DMS79 (cell line): Measurements from ENCODE around the gene NCBP3.
A peak's percentile ranks its signal among the peaks of the same experiment; 100 is the strongest.
"Not testable (repeated sequence)": the region's sequence is repeated elsewhere in the genome, so short reads cannot be mapped to it uniquely, and the experiment has no call there.

Experiments
- DNase-seq: peaks from one replicate; lab custom pipeline; 2025; lab: John Stamatoyannopoulos, UW

The NCBP3 gene

DNA sequence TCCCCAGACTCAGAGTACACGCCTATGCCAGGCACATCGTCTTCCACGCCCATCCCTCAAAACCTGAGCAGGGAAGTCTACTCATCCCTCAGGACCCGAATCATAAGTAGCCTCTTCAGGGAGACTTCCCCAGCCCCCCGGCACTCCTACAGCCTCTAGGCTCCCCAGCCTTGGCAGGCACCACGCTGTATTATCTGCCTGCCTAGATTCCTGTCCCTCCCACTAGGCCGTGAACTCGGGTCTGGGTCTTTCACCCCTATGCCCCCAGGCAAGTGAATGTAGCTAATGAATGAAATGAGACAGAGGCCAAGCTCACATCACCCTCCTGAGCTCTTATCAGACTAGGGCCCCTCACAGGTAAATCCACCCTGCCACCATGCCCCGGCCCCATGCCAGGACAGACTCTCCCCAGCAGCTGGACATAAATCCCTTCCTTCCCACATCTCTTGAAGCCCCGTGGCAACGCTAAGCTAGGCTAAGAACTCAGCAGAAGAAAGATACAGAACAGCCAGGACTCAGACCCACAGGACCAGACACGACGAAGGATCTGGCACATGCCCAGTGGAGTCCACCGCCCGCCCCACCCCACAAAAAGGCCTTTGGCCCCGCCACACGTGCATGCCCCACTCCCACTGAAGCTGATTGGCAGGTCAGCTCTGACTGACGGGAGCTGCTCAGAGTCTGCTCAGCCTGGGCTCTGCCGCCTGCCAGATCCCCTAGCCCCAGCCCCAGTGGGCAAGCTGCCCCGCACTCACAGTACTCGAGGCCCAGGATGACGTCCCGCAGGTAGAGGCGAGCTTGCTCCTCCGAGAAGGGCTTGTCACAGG is 33.8 kb upstream of the NCBP3 start:
- DNase-seq = no peak

DNA sequence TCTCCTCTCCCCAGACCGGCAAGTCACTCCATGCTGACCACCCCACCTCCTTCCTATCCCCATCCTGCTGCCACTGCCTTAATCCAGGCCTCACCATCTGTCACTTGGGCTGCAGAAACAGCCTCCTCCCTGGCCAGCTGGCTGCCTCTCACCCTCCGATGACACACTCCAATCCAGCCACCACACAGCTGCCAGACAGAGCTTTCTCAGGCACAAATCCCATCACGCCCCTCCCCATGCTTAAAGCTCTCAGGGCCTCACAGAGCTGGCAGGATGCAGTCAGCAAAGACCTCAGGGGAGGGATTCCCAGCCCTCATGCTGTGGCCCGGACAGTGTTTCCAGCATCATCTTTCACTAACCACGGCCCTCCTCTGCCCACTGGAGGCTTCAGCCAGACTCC is 33.1 kb upstream of the NCBP3 start:
- DNase-seq = peak; percentile 45

DNA sequence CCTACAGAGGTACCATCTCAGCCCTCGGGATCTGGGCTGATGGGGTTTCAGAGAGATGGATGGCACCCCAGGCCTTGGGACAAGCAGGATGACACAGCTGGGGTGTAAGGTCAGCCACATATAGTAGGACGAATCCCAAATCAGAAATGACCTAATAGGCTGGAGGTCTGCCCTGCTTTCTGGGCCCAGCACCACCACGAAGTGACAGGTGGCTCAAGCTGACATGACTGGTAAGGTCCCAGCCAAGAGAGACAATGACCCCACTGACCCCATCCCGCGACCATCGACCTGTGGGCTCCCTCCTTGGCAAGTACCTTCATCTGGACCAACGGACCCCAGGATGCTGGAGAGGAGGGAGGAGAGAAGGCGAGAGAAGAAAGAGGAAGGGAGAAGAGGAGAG is 31.2 kb upstream of the NCBP3 start:
- DNase-seq = no peak

DNA sequence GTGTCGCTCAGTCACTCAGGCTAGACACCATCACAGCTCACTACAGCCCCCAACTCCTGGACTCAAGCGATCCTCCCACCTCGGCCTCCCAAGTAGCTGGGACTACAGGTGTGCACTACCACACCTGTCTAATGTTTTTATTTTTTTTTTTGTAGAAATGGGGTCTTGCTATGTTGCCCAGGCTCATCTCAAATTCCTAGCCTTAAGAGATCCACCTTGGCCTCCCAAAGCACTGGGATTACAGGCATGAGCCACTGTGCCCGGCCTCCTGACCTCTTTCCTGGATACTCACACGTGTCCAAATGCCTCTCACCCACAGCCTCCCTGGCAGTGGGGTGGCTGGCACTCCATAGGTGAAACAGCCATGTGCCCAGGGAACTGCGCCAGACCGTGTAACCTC is 29.3 kb upstream of the NCBP3 start:
- no peak for DNase-seq

DNA sequence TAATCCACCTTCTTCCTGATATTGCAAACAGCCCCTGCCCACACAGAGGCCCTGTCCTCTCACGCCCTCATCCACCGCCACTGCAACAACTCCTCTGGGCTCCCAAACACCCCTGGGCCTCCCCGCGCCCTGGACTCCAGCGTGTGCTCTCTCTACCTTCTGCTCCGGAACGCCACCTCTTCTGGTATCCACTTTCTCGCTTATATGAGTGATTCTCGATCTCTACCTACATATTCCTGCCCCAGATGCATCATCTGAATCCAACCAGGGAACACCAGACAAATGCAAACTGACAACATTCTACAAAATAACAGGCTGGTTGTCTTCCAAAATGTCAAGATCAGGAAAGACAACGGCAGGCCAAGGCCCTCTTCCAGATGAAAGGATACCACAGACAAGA is 27.8 kb upstream of the NCBP3 start:
- DNase-seq = no peak

DNA sequence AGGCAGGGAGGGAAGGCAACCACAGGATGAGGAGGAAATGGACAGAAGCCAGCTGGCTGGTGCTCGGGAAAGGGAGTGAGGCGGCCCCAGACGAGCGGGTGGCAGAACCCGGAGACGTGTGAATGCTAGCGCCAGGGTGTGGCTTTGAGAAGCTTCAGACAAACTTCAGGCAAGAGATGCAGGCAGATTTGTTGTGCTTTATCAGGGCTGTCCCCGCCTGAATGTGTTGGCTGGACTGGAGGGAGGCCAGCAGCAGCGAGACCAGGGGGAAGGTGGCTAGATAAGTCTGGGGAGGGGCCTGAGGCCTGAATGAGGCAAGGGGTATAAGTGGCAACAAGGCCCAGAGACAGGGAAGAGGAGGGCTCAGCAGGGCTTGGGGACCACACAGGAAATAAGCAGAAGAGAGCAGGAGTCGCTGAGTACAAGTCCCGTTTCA is 24.8 kb upstream of the NCBP3 start:
- DNase-seq = no peak

DNA sequence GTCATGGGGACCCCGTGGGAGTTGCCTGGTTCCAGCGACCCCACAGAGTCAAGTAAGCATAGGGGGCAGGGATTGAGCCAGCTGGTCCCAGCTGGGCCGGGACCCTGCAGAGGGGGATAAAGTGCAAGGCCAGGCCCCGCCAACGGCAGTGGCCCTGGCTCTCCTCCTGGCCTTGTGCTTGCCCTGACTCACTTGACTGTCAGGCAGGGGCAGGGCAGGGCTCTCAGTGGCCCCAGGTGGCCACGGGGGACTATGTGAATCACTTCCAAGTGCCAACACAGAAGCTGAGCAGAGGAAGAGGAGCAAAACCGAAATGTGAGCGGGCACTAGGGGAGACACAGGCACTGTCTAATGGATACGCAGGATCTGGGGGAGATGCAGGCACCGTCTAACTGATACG is 21.6 kb upstream of the NCBP3 start:
- no peak for DNase-seq

DNA sequence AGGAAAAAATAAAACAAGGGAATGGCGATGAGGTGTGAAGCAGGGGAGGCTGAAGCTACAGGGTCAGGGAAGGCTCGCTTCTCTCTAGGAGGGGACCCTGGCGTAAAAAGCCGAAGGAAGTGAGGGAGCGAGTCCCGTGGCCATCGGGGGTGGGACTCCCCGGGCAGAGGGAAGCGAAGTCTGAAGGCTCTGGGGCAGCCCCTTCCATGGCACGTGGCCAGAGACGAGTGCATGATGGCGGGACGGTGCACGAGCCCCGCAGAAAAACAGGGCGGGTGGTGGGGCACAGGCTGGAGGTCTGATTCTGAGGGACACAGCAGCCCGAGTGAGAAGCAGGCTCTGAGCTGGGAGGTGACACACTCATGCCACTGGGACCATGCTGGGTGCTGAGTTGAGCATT is 21.1 kb upstream of the NCBP3 start:
- DNase-seq = no peak

DNA sequence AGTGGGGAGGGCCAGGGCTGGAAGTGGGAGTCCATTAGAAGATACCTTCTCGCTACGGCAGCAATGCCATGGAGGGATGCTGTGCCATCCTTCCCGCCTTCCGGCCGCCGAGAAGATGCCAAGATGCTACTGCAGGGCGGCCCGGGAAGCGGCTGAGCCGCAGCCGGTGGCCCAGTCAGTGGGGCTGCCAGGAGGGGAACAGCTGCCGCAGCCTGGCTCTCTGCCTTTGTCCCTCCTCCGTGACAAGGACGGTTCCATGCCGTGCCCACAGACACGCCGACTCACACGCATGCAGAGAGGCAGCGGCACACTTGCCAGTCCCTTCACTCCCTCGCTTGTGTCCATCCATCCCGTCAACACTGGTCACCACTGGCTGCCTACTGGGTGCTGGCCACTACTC is 20.2 kb upstream of the NCBP3 start:
- no peak for DNase-seq

DNA sequence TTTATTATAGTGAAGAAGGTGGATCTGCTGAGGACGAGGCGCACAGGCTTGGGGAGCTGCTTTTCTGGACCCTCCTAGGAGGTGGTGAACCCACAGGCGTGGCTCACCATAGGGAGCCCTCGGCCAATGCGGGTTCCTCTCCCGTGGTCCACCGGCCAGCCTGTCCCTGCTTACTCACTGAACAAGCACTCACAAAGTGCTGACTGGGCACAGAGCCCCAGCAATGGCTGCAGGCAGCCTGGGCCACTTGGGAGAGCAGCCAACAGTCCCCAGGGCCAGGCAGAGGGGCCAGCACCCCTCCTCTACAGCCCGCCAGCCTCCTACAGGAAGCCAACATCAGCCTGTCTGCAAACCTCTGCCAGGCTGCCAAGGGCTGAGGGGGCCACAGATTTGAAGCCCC is 19.1 kb upstream of the NCBP3 start:
- no peak for DNase-seq

DNA sequence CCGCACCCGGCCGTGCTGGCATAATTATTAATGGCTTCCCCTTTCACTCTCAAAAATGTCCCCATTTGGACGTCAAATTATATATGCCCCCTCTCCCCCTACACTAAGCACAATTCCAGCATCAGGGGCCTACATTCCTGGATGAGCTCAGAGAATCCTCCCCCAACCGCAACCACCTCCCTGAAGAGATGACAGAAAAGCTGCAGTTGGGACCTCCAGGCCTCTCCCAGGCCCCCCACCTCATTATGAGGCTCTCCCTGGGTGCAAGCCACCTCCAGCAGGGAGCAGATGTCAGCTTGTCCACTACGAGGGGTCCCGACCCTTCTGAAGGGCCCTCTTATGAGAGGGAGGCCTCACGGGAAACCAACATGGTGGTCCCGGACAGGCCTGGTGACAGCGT is 18.5 kb upstream of the NCBP3 start:
- no peak for DNase-seq

DNA sequence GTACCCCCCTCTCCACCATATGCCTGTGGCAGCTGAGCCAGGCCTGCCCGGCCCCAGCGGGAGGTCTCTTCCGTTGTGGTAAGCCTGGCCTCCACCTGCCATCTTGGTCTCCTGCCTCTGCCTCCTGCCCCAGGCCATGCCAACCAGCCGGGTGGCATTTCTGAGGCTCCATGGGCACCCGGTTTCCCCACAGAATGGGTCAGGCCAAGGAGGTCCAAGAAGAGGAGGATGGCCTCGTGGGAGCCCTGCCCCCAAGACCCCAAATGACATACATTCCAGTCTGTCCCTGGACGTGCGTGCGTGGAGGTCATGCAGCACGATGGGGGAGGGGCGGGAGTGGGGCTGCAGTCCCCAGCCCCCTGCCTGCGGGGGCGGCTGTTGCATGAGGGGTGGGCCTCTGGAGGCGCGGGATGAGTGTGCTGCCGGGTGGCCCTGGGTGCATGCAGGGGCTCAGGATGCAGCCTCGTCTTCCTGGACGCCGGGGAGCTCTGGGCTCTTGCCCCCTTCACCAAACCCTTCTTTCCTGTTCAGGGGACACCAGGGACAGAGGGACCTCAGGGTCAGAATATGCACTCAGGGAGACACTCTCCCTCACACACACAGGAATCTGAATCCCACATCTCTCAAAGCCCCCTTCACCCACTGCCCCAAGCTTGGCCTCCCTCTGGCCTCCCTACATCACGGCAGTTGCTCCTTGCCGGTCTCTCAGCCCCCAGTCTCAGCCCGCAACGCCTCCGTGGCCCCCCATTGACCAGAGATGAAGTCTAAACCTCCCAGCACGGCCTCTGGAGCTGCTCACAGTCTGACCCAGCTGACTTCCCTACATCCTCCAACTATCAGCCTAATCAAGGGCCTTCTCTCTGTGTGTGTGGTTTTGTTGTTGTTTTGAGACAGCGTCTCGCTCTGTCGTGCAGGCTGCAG is 16.0 kb upstream of the NCBP3 start:
- no peak for DNase-seq

DNA sequence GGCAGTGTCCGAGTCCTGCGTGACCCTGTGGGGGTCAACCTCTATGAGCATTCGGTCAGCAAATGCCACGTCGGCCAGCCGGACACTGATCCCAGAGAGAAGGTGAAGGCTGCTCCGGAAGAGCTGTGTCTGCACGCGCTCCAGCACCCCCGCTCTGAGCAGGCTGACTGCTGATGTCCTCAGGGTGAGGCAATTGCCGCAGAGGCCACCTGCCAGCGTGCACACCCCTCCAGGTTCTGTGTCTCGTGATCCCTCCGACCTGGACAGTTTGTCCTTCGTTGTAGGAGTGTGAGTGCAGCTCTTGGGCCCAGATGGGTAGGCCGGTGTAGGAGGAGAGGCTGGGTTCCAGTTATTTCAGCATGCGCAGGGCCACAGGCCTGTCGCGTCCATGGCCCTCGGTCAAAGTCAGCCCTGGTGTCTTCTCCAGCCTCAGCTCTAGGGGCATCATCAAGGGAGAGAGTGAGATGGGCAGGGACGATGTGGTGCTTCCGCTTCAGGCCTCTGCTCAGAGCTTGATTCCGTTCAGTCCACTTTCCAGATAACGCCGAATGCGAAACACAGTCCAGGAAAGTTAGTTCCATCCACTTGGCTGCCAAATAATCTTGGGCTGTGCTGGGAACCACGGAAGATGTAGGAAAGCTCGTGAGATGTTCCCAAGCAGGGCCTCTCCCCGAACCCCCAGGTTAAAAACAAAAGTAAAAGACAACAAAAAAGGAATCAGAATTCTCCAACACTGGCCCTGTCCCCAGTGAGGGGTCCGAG is 15.1 kb upstream of the NCBP3 start:
- DNase-seq = no peak

DNA sequence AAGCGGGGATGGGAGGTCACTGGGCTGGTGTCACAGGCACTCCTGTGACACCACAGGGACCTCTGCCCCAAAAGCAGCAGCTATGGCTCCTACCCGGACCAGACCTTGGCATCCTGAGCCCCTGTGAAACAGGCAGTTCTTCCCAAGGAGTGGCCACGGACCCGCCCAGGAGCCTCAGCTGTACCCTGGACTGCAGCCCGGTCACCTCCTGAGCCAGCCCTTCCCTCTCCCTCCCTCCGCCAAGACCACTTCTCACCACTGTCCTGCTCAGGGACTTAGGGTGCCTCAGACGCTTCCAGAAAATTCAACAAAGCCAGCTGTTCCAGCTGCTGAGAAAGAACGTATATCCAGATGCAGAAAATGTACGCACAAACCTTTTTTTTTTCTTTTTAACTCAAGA is 13.9 kb upstream of the NCBP3 start:
- no peak for DNase-seq

DNA sequence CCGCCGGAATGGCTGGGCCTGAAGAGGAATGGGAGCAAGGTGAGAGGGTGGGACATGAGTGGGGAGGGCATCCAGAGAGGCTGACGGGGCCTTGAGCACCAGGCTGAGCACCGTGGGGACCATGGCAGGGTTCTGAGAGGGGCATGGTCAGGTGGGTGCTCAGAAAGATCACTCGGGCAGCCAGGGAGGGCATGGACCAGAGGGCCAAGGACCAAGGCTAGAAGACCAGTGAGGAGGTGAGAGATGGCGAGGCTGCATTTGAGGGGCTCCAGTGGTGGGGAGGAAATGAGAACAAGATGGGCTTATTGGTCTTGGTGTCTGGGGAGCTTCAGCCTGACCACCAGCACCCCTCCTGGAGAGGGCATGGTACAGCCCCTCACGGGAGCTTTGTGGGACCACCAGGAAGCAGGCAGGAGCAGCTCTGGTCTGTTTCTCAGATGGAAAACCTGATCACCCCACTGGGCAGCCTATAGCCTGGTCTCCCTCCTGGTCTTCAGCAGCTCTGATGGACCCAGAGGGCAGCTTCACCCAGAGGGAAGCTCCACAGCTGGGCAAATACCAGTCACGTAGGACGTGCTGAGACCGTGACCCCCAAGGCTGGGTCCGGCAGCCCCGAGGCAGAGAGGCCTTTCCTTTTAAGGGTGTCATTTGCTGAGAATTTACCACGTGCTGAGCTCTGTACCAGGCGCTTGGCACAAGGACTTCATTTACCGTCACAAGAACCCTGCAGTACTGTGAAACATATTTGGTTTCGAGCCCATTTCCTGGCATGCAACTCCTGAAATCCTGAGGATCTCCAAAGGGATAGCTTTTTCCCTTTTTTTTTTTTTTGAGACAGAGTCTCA is 11.4 kb upstream of the NCBP3 start:
- no peak for DNase-seq

DNA sequence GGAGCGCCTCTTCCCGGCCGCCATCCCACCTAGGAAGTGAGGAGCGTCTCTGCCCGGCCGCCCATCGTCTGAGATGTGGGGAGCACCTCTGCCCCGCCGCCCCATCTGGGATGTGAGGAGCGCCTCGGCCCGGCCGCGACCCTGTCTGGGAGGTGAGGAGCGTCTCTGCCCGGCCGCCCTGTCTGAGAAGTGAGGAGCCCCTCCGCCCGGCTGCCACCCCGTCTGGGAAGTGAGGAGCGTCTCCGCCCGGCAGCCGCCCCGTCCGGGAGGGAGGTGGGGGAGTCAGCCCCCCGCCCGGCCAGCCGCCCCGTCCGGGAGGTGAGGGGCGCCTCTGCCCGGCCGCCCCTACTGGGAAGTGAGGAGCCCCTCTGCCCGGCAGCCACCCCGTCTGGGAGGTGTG is 8.2 kb upstream of the NCBP3 start:
- not testable (repeated sequence) for DNase-seq

DNA sequence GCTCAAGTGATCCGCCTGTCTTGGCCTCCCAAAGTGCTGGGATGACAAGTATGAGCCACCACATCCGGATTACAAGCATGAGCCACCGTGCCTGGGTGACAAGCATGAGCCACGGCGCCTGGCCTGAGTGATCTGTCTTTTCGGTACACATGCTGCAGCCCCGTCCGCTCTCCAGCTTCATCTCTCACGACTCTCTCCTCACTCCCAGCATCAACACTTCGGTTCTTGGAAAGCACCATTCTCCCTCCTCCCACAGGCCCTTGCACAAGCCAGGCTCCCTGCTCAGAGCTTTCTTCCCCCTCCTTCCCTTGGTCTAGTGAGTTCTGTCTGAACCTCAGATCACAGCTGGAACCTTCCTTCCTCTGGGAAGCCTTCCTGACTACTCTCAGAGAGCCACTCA is 6.5 kb upstream of the NCBP3 start:
- DNase-seq = no peak

DNA sequence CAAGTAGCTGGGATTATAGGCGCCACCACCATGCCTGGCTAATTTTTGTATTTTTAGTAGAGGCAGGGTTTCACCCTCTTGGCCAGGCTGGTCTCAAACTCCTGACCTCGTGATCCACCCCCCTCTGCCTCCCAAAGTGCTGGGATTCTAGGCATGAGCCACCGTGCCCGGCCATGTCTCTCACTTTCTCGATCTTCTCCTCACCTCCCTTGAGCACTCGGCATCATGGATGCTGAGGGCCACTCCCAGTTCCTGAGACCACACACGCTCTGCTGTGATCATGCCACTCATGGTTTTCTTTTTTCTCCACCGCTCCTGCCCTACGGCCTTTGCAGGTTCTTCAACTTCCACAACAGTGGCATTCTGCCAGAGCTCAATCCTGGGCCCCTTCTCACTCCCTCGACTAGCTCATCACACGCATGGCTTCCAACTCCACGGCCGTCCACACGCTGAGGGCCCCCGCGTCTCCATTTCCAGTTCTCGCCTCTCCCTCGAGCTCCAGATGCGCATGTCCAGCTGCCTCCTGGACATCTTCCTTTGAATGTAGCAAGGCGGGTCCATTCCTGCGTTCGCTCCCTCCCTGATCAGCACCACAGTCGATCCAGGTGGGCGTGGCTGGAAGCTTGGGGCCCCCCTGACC is 5.5 kb upstream of the NCBP3 start:
- peak; percentile 30 for DNase-seq

DNA sequence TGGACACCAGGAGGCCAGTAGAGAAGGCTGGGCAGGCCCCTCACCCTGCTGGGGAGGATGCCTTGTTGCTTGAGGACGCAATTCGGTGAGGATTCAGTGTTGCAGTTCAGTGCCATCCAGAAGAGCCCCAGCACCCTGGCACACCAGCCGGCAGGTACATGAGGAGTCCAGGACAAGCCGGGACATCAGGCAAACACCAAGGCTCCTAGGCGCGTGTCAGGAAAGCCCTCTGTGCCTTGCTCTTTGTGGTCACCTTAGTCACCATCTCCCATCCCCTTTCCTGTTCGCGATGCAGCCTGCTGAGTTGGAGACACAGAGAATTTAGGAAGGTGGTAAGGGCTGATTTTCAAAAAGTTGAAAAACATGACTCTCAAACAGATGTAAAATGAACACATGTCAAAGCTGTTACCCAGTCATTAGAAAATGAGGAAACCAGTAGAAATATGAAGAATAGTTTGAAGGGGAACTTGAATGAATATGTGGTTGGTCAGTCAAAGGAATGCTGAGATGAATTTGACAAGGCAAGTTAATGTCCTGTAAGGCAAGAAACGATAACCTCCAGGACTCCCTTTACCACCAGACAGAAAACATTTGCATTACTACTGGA is 2.3 kb upstream of the NCBP3 start:
- no peak for DNase-seq

DNA sequence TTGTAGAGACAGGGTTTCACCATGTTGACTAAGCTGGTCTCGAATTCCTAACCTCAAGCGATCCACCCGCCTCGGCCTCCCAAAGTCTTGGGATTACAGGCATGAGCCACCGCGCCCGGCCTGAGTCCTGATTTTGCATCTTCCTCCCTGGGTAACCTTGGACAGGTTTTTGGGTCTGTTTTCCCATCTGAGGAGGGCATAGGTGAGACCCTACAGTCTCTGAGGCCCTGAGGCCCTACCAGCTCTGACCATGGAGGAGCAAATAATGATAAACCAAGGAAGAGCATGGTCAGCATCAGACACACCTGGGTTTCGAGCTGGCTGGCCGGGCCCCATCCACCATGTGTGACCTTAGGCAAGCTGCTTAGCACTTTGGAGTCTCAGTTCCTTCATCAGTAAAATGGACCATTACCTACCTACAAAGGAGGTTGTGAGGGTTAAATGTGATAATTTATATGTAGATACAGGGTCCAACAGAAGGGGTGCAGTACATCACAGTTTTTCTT is 1.2 kb upstream of the NCBP3 start:
- DNase-seq = no peak
